Measurements from ENCODE around the gene CENATAC. TPM values are rescaled to one million over a fixed set of nuclear protein-coding genes. Genes with fewer than 3 reads are reported as not detected.
"Not testable (repeated sequence)": the region's sequence is repeated elsewhere in the genome, so short reads cannot be mapped to it uniquely, and the experiment has no call there.

Gene CENATAC
- total RNA-seq, 1 donor, result 34.5 TPM

- TF ChIP-seq CTCF (IDR thresholded peaks at IDR 0.05; ENCODE audit: insufficient read depth, low read depth, low read length), result no peak
- no peak for DNase-seq (ENCODE audit: low read depth)
These were observed 39.4 kb upstream of the CENATAC start for GRCh38 chr11:118958577-118958976.

GRCh38 chr11:118961189-118961588, 36.7 kb upstream of the CENATAC start:
- DNase-seq (ENCODE audit: low read depth), result no peak
- TF ChIP-seq CTCF (IDR thresholded peaks at IDR 0.05; ENCODE audit: insufficient read depth, low read depth, low read length), result no peak
- no peak overlapping the region for H3K4me3 ChIP-seq (ENCODE audit: low read depth, low read length)

More at GRCh38 chr11:118958577-118958976, 39.4 kb upstream of the CENATAC start:
- no peak overlapping the region for H3K4me3 ChIP-seq (ENCODE audit: low read depth, low read length)

- no peak for TF ChIP-seq CTCF (IDR thresholded peaks at IDR 0.05; ENCODE audit: insufficient read depth, low read depth, low read length)
- H3K4me3 ChIP-seq (ENCODE audit: low read depth, low read length), result no peak overlapping the region
- no peak for DNase-seq (ENCODE audit: low read depth)
These were observed 36.3 kb upstream of the CENATAC start for GRCh38 chr11:118961591-118961990.

- DNase-seq (ENCODE audit: low read depth); H3K4me3 ChIP-seq (ENCODE audit: low read depth, low read length): not testable (repeated sequence)
These were observed 28.4 kb upstream of the CENATAC start for GRCh38 chr11:118969508-118969907.

GRCh38 chr11:118971646-118972045, 26.3 kb upstream of the CENATAC start, which contains the start of gene FOXR1:
FOXR1 (plus strand) TSS chr11:118971761; CDS start chr11:118971932, 171 bp downstream.
- TF ChIP-seq CTCF (IDR thresholded peaks at IDR 0.05; ENCODE audit: insufficient read depth, low read depth, low read length), result no peak
- H3K4me3 ChIP-seq (ENCODE audit: low read depth, low read length), result no peak within 1 kb of the TSS
- DNase-seq (ENCODE audit: low read depth), result no peak

GRCh38 chr11:118973985-118974384, 24.0 kb upstream of the CENATAC start:
- no peak overlapping the region for H3K4me3 ChIP-seq (ENCODE audit: low read depth, low read length)
- no peak for DNase-seq (ENCODE audit: low read depth)
- TF ChIP-seq CTCF (IDR thresholded peaks at IDR 0.05; ENCODE audit: insufficient read depth, low read depth, low read length), result no peak

- H3K4me3 ChIP-seq (ENCODE audit: low read depth, low read length), result no peak overlapping the region
- DNase-seq (ENCODE audit: low read depth), result no peak
- no peak for TF ChIP-seq CTCF (IDR thresholded peaks at IDR 0.05; ENCODE audit: insufficient read depth, low read depth, low read length)
These were observed 21.9 kb upstream of the CENATAC start for GRCh38 chr11:118975771-118976709.
